ENCODE results near the gene SRSF7.
A peak's percentile ranks its signal among the peaks of the same experiment; 100 is the strongest.

The SRSF7 gene

DNA sequence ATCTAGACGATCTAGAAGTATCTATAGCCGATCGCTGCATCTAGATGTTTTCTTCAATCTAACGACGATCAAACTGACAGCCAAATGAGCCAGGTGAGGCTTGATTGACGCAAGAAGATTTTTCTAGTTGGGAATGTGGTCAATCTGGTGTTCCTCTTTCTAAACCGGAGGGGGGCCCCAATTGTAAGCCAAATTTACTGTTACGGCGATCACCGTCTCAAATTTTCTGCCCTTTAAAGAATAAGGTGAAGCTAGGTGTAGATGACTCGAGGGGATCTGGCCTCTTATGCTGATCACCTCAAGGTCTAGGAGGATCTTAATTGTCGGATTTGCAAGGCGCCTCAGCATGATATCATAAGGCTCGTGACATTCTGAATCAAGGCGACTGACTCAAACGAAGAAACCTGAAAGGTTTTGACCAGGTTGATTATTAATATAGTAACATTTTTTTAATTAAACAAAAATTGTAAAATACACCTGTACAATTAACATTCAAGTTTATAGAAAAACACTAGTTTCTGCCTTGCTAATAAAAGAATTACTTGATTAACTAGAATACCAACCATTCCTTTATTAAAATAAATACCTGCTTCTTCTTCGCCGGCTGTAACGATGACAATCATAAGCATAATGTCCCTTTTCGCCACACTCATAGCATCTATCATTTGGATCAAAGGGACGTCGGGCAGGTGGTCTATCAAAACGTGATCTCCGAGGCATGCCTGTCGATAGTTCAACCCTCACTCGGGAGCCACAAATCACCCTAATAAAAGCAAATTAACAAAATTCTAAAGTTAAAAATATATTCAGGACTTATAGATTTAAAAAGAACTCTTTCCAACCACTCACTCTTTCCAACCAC is 2.0 kb downstream of the SRSF7 start:
- TF ChIP-seq, protein P1, sequence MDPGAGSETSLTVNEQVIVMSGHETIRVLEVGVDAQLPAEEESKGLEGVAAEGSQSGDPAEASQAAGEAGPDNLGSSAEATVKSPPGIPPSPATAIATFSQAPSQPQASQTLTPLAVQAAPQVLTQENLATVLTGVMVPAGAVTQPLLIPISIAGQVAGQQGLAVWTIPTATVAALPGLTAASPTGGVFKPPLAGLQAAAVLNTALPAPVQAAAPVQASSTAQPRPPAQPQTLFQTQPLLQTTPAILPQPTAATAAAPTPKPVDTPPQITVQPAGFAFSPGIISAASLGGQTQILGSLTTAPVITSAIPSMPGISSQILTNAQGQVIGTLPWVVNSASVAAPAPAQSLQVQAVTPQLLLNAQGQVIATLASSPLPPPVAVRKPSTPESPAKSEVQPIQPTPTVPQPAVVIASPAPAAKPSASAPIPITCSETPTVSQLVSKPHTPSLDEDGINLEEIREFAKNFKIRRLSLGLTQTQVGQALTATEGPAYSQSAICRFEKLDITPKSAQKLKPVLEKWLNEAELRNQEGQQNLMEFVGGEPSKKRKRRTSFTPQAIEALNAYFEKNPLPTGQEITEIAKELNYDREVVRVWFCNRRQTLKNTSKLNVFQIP (CRISPR knock-in tag; IDR thresholded peaks at IDR 0.05; ENCODE audit: borderline replicate concordance, low read depth) = 0 out of 2 replicates have a peak, but pooled peaks have one; percentile 5
- TF ChIP-seq ZNF8 (CRISPR knock-in tag; IDR thresholded peaks at IDR 0.05) = no peak
- no peak for ATAC-seq

DNA sequence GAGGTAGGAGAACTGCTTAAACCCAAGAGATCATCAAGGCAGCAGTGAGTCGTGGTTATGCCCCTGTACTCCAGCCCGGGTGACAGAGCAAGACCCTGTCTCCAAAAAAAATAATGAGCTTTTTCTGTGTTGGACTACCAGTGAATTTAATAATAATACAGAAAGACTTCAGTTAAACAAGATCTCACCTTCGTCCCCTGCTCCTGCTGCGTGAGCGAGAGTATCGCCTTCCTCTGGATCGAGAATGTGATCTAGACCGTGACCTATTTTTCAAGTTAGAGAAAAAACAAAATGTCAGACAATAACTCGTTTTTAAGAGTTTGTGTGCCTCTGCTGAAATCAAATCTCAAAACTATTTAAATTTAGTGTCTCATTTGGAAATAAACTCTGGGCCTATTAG is 2.8 kb downstream of the SRSF7 start:
- ATAC-seq = no peak
- TF ChIP-seq ZFP30 (CRISPR knock-in tag; IDR thresholded peaks at IDR 0.05) = no peak
- TF ChIP-seq TOX (CRISPR knock-in tag; IDR thresholded peaks at IDR 0.05; ENCODE audit: borderline replicate concordance) = no peak
- TF ChIP-seq, protein P2, sequence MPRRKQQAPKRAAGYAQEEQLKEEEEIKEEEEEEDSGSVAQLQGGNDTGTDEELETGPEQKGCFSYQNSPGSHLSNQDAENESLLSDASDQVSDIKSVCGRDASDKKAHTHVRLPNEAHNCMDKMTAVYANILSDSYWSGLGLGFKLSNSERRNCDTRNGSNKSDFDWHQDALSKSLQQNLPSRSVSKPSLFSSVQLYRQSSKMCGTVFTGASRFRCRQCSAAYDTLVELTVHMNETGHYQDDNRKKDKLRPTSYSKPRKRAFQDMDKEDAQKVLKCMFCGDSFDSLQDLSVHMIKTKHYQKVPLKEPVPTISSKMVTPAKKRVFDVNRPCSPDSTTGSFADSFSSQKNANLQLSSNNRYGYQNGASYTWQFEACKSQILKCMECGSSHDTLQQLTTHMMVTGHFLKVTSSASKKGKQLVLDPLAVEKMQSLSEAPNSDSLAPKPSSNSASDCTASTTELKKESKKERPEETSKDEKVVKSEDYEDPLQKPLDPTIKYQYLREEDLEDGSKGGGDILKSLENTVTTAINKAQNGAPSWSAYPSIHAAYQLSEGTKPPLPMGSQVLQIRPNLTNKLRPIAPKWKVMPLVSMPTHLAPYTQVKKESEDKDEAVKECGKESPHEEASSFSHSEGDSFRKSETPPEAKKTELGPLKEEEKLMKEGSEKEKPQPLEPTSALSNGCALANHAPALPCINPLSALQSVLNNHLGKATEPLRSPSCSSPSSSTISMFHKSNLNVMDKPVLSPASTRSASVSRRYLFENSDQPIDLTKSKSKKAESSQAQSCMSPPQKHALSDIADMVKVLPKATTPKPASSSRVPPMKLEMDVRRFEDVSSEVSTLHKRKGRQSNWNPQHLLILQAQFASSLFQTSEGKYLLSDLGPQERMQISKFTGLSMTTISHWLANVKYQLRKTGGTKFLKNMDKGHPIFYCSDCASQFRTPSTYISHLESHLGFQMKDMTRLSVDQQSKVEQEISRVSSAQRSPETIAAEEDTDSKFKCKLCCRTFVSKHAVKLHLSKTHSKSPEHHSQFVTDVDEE (CRISPR knock-in tag; IDR thresholded peaks at IDR 0.05) = no peak
- no peak for TF ChIP-seq ESRRG (CRISPR knock-in tag; IDR thresholded peaks at IDR 0.05)
- no peak for TF ChIP-seq ZC3H10 (CRISPR knock-in tag; IDR thresholded peaks at IDR 0.05)
- TF ChIP-seq ISL1 (CRISPR knock-in tag; IDR thresholded peaks at IDR 0.05) = no peak
- no peak for TF ChIP-seq OSR1 (CRISPR knock-in tag; IDR thresholded peaks at IDR 0.05)
- no peak for TF ChIP-seq SNAI2 (CRISPR knock-in tag; IDR thresholded peaks at IDR 0.05)
- TF ChIP-seq ZNF70 (CRISPR knock-in tag; IDR thresholded peaks at IDR 0.05) = no peak
- TF ChIP-seq ZNF8 (CRISPR knock-in tag; IDR thresholded peaks at IDR 0.05) = no peak
- TF ChIP-seq, protein P1 (CRISPR knock-in tag; IDR thresholded peaks at IDR 0.05; ENCODE audit: borderline replicate concordance, low read depth) = no peak
- TF ChIP-seq CSDC2 (CRISPR knock-in tag; IDR thresholded peaks at IDR 0.05) = no peak
- no peak for TF ChIP-seq GLIS3 (CRISPR knock-in tag; IDR thresholded peaks at IDR 0.05)

DNA sequence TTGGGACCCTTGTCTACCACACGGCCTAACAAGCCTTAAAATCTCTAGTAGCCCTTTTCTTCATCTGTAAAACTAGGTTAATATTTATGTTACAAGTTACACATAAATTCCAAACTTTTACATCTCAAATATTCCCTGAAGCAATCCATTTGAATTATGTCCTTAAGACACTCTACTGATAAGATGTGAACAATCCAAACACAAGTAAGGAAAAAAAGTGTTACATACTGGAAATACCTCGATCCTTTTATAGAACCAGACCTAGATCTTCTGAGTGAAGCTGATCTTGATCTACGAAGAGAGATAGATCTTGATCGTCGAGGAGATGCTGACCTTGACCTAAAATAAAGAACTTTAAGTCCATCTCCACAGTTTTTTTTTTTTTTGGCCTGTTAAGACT is 3.3 kb downstream of the SRSF7 start:
- TF ChIP-seq, protein P2 (CRISPR knock-in tag; IDR thresholded peaks at IDR 0.05) = no peak
- TF ChIP-seq ZNF565 (CRISPR knock-in tag; conservative IDR thresholded peaks at IDR 0.05; ENCODE audit: low read depth) = no peak
- no peak for TF ChIP-seq ISL1 (CRISPR knock-in tag; IDR thresholded peaks at IDR 0.05)
- no peak for TF ChIP-seq ARNTL (CRISPR knock-in tag; IDR thresholded peaks at IDR 0.05; ENCODE audit: borderline replicate concordance, low read depth)
- TF ChIP-seq ZFP30 (CRISPR knock-in tag; IDR thresholded peaks at IDR 0.05) = no peak
- TF ChIP-seq CSDC2 (CRISPR knock-in tag; IDR thresholded peaks at IDR 0.05) = no peak
- no peak for TF ChIP-seq ZFP3 (CRISPR knock-in tag; IDR thresholded peaks at IDR 0.05)
- TF ChIP-seq OSR1 (CRISPR knock-in tag; IDR thresholded peaks at IDR 0.05) = no peak
- TF ChIP-seq, protein P3, sequence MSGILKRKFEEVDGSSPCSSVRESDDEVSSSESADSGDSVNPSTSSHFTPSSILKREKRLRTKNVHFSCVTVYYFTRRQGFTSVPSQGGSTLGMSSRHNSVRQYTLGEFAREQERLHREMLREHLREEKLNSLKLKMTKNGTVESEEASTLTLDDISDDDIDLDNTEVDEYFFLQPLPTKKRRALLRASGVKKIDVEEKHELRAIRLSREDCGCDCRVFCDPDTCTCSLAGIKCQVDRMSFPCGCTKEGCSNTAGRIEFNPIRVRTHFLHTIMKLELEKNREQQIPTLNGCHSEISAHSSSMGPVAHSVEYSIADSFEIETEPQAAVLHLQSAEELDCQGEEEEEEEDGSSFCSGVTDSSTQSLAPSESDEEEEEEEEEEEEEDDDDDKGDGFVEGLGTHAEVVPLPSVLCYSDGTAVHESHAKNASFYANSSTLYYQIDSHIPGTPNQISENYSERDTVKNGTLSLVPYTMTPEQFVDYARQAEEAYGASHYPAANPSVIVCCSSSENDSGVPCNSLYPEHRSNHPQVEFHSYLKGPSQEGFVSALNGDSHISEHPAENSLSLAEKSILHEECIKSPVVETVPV (CRISPR knock-in tag; IDR thresholded peaks at IDR 0.05) = no peak
- TF ChIP-seq ESRRG (CRISPR knock-in tag; IDR thresholded peaks at IDR 0.05) = no peak
- TF ChIP-seq, protein P4, sequence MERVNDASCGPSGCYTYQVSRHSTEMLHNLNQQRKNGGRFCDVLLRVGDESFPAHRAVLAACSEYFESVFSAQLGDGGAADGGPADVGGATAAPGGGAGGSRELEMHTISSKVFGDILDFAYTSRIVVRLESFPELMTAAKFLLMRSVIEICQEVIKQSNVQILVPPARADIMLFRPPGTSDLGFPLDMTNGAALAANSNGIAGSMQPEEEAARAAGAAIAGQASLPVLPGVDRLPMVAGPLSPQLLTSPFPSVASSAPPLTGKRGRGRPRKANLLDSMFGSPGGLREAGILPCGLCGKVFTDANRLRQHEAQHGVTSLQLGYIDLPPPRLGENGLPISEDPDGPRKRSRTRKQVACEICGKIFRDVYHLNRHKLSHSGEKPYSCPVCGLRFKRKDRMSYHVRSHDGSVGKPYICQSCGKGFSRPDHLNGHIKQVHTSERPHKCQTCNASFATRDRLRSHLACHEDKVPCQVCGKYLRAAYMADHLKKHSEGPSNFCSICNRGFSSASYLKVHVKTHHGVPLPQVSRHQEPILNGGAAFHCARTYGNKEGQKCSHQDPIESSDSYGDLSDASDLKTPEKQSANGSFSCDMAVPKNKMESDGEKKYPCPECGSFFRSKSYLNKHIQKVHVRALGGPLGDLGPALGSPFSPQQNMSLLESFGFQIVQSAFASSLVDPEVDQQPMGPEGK (CRISPR knock-in tag; IDR thresholded peaks at IDR 0.05; ENCODE audit: borderline replicate concordance) = no peak
- no peak for TF ChIP-seq SNAI2 (CRISPR knock-in tag; IDR thresholded peaks at IDR 0.05)
- TF ChIP-seq TCF4 (CRISPR knock-in tag; IDR thresholded peaks at IDR 0.05; ENCODE audit: borderline replicate concordance) = no peak
- TF ChIP-seq RARB (CRISPR knock-in tag; IDR thresholded peaks at IDR 0.05) = no peak
- no peak for TF ChIP-seq PPARA (CRISPR knock-in tag; IDR thresholded peaks at IDR 0.05; ENCODE audit: borderline replicate concordance)
- no peak for TF ChIP-seq BACH2 (CRISPR knock-in tag; IDR thresholded peaks at IDR 0.05; ENCODE audit: borderline replicate concordance)
- TF ChIP-seq, protein P1 (CRISPR knock-in tag; IDR thresholded peaks at IDR 0.05; ENCODE audit: borderline replicate concordance, low read depth) = no peak
- no peak for TF ChIP-seq ZNF70 (CRISPR knock-in tag; IDR thresholded peaks at IDR 0.05)
- no peak for TF ChIP-seq TOX (CRISPR knock-in tag; IDR thresholded peaks at IDR 0.05; ENCODE audit: borderline replicate concordance)
- ATAC-seq = no peak

All from SK-N-SH treated with all-trans-retinoic acid at 6 μM for 48 hours (cell line).